ENCODE measurements around the gene SAYSD1. TPM values are rescaled to one million over a fixed set of nuclear protein-coding genes. Genes with fewer than 3 reads are reported as not detected.

SAYSD1 gene
- total and polyA plus RNA-seq, 9 of the 15 experiments (the other 6 are each of a cell fraction or from before 2014, with no cell fraction given): 3.5 to 19.1 (median 12.4) TPM

GRCh38 chr6:39114704-39115599, at the start of gene SAYSD1 (continued):
- TF ChIP-seq, protein P1, sequence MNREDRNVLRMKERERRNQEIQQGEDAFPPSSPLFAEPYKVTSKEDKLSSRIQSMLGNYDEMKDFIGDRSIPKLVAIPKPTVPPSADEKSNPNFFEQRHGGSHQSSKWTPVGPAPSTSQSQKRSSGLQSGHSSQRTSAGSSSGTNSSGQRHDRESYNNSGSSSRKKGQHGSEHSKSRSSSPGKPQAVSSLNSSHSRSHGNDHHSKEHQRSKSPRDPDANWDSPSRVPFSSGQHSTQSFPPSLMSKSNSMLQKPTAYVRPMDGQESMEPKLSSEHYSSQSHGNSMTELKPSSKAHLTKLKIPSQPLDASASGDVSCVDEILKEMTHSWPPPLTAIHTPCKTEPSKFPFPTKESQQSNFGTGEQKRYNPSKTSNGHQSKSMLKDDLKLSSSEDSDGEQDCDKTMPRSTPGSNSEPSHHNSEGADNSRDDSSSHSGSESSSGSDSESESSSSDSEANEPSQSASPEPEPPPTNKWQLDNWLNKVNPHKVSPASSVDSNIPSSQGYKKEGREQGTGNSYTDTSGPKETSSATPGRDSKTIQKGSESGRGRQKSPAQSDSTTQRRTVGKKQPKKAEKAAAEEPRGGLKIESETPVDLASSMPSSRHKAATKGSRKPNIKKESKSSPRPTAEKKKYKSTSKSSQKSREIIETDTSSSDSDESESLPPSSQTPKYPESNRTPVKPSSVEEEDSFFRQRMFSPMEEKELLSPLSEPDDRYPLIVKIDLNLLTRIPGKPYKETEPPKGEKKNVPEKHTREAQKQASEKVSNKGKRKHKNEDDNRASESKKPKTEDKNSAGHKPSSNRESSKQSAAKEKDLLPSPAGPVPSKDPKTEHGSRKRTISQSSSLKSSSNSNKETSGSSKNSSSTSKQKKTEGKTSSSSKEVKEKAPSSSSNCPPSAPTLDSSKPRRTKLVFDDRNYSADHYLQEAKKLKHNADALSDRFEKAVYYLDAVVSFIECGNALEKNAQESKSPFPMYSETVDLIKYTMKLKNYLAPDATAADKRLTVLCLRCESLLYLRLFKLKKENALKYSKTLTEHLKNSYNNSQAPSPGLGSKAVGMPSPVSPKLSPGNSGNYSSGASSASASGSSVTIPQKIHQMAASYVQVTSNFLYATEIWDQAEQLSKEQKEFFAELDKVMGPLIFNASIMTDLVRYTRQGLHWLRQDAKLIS (CRISPR knock-in tag; IDR thresholded peaks at IDR 0.05): no peak
- no peak for TF ChIP-seq ZNF444 (CRISPR knock-in tag; IDR thresholded peaks at IDR 0.05)
- TF ChIP-seq L3MBTL2 (IDR thresholded peaks at IDR 0.05): peak; percentile 99
- TF ChIP-seq SMARCE1 (IDR thresholded peaks at IDR 0.05): peak; percentile 23; the same call in 1 of the 2 replicates
- TF ChIP-seq, protein P2, sequence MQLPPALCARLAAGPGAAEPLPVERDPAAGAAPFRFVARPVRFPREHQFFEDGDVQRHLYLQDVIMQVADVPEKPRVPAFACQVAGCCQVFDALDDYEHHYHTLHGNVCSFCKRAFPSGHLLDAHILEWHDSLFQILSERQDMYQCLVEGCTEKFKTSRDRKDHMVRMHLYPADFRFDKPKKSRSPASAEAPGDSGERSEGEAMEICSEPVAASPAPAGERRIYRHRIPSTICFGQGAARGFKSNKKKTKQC (CRISPR knock-in tag; IDR thresholded peaks at IDR 0.05): peak; percentile 81
- peak; percentile 61; the same call in 1 of the 2 replicates for TF ChIP-seq ARID1B (IDR thresholded peaks at IDR 0.05)
- no peak for TF ChIP-seq PYGO2 (tag; IDR thresholded peaks at IDR 0.05)
- no peak for TF ChIP-seq KDM4B (IDR thresholded peaks at IDR 0.05; ENCODE audit: borderline replicate concordance in 2 of 2, low read depth in 1 of 2)
- peak; percentile 42 for TF ChIP-seq RBM22 (IDR thresholded peaks at IDR 0.05; ENCODE audit: low read depth, low read length, poor library complexity, severe bottlenecking)
- peak; percentile 51 for TF ChIP-seq GMEB1 (CRISPR knock-in tag; IDR thresholded peaks at IDR 0.05)
- peak; percentile 91 for TF ChIP-seq NBN (IDR thresholded peaks at IDR 0.05; ENCODE audit: low read depth)
- TF ChIP-seq ZNF589 (CRISPR knock-in tag; IDR thresholded peaks at IDR 0.05; ENCODE audit: low read depth): no peak
- TF ChIP-seq CEBPZ (IDR thresholded peaks at IDR 0.05; ENCODE audit: borderline replicate concordance, low read depth, low read length): no peak
- TF ChIP-seq GTF2E2 (tag; IDR thresholded peaks at IDR 0.05): no peak
- TF ChIP-seq HDAC1 (IDR thresholded peaks at IDR 0.05): peak in 1 of 2 experiments; percentile 81; a peak in 2 of 4 replicates
- no peak; the same call in 1 of the 2 replicates for TF ChIP-seq GABPB2 (CRISPR knock-in tag; conservative IDR thresholded peaks at IDR 0.05)
- TF ChIP-seq RAD21 (CRISPR knock-in tag; conservative IDR thresholded peaks at IDR 0.05 in 1 of 2, IDR thresholded peaks at IDR 0.05 in 1 of 2): no peak
